Measurements from ENCODE around the gene CCDC57.

Gene CCDC57

GRCh38 chr17:82090549-82091263, 121.9 kb downstream of the CCDC57 start:
- TF ChIP-seq CTCF (IDR thresholded peaks at IDR 0.05; ENCODE audit: low read depth, low read length) = no peak
- DNase-seq (ENCODE audit: extremely low read depth, low read depth) = no peak

GRCh38 chr17:82089723-82090548, 122.7 kb downstream of the CCDC57 start:
- TF ChIP-seq CTCF (IDR thresholded peaks at IDR 0.05; ENCODE audit: low read depth, low read length) = no peak
- no peak for DNase-seq (ENCODE audit: extremely low read depth, low read depth)

GRCh38 chr17:82088838-82089722, 123.6 kb downstream of the CCDC57 start:
- DNase-seq (ENCODE audit: extremely low read depth, low read depth) = no peak
- TF ChIP-seq CTCF (IDR thresholded peaks at IDR 0.05; ENCODE audit: low read depth, low read length) = no peak

- TF ChIP-seq CTCF (IDR thresholded peaks at IDR 0.05; ENCODE audit: low read depth, low read length) = no peak
- no peak for DNase-seq (ENCODE audit: extremely low read depth, low read depth)
These were observed 124.4 kb downstream of the CCDC57 start for GRCh38 chr17:82087961-82088837.

- no peak for TF ChIP-seq CTCF (IDR thresholded peaks at IDR 0.05; ENCODE audit: low read depth, low read length)
- no peak for DNase-seq (ENCODE audit: extremely low read depth, low read depth)
These were observed 125.4 kb downstream of the CCDC57 start for GRCh38 chr17:82086941-82087906.
